K562 (cell line): ENCODE results near the gene LENEP. TPM values are rescaled to one million over a fixed set of nuclear protein-coding genes. Genes with fewer than 3 reads are reported as not detected.

Experiments
- DLX4 ChIP-seq: fragments of 250-450 bp; sonication (Bioruptor Pico); IDR thresholded peaks from 2 replicates; pipeline ENCODE4 v1.6.1; 2021; ENCODE audit warnings: mild to moderate bottlenecking
- E2F8 ChIP-seq: fragments of 450-650 bp; IDR thresholded peaks from 2 replicates; pipeline ENCODE4 v1.7.1; 2018; ENCODE audit warnings: mild to moderate bottlenecking, low read depth; ENCODE audit not compliant: partially characterized antibody
- EGR1 ChIP-seq: fragments of 450-650 bp; conservative IDR thresholded peaks from 2 replicates; pipeline ENCODE4 v1.6.1; 2017; ENCODE audit warnings: mild to moderate bottlenecking
- FOXK2 ChIP-seq, 2 experiments: fragments of 450-650 bp; IDR thresholded peaks in 1 of 2; conservative IDR thresholded peaks in 1 of 2; 2 replicates each; pipeline ENCODE4 v1.6.1; 2016; ENCODE audit warnings: low read depth in 2 of 2, mild to moderate bottlenecking in 1 of 2
- GATAD2A ChIP-seq: fragments of 450-650 bp; IDR thresholded peaks from 2 replicates; pipeline ENCODE4 v1.6.1; 2017
- HDAC1 ChIP-seq, 2 experiments: fragments of 450-650 bp; IDR thresholded peaks; 2 replicates each; pipeline ENCODE4 v1.6.1; 2016 to 2017; ENCODE audit warnings: inconsistent platforms in 1 of 2, mild to moderate bottlenecking in 1 of 2, moderate library complexity in 1 of 2
- MTA2 ChIP-seq: fragments of 450-650 bp; IDR thresholded peaks from 2 replicates; pipeline ENCODE4 v1.6.1; 2016; ENCODE audit warnings: low read depth
- PBX2 ChIP-seq, 2 experiments: IDR thresholded peaks in 1 of 2; conservative IDR thresholded peaks in 1 of 2; 2 replicates each; pipeline ENCODE4 v1.6.1; 2016; ENCODE audit warnings: low read depth in 2 of 2, mild to moderate bottlenecking in 1 of 2, missing compliant biosample characterization in 1 of 2, missing genetic modification characterization in 1 of 2, moderate library complexity in 1 of 2
- POLR2AphosphoS2 ChIP-seq: IDR thresholded peaks from 2 replicates; pipeline ENCODE4 v1.6.1; 2012; ENCODE audit warnings: low read length, improper control_type of control experiment
- POLR2G ChIP-seq: fragments of 200-400 bp; formaldehyde crosslinking; IDR thresholded peaks from 2 replicates; pipeline ENCODE4 v1.6.1; 2017; ENCODE audit warnings: low read depth, mild to moderate bottlenecking, antibody characterized with exemption, low read length, moderate library complexity
- RBM17 ChIP-seq: fragments of 200-400 bp; formaldehyde crosslinking; IDR thresholded peaks from 2 replicates; pipeline ENCODE4 v1.6.1; 2017; ENCODE audit warnings: low read depth, mild to moderate bottlenecking, low read length, borderline replicate concordance
- SMARCB1 ChIP-seq: IDR thresholded peaks from 2 replicates; pipeline ENCODE4 v1.6.1; 2011; ENCODE audit warnings: improper control_type of control experiment, low read depth; ENCODE audit not compliant: insufficient read length
- SOX6 ChIP-seq: fragments of 450-650 bp; IDR thresholded peaks from 2 replicates; pipeline ENCODE4 v1.6.1; 2014; ENCODE audit warnings: mild to moderate bottlenecking
- ZBTB9 ChIP-seq: fragments of 450-650 bp; formaldehyde crosslinking; IDR thresholded peaks from 2 replicates; pipeline ENCODE4 v1.4.0; 2020; ENCODE audit warnings: mild to moderate bottlenecking, moderate library complexity
- ZNF316 ChIP-seq: fragments of 450-650 bp; IDR thresholded peaks from 2 replicates; pipeline ENCODE4 v1.6.1; 2016
- ZNF395 ChIP-seq: fragments of 200-800 bp; sonication (Bioruptor generic); IDR thresholded peaks from 2 replicates; pipeline ENCODE4 v1.6.1; 2017; ENCODE audit warnings: missing genetic modification characterization, missing compliant biosample characterization
- polyA plus RNA-seq, 8 experiments: library from polyadenylated mRNA; depleted of rRNA in 4 of 8; stranded (reverse) in 5 of 8; unstranded in 3 of 8; fragments of >200 nt; fragmentation: Nextera tagmentation in 2 of 8; fragmentation: Illumina TruSeq in 1 of 8; extraction: Ambion mirVana in 2 of 8; extraction: Trizol in 1 of 8; gene quantifications; 2 replicates each; pipeline versions ENCODE4 v1.2.1 to v1.2.3, GENCODE V29; 2011 to 2014; ENCODE audit warnings: inconsistent platforms in 1 of 8, missing spikeins in 1 of 8
- total RNA-seq, 7 experiments: library from RNA; depleted of rRNA in 6 of 7; stranded (reverse); fragments of >200 nt in 6 of 7; fragmentation: Illumina TruSeq in 2 of 7; extraction: Trizol in 2 of 7; gene quantifications; 2 replicates each; pipeline versions ENCODE4 v1.2.1 to v1.2.3, GENCODE V29; 2011 to 2021; ENCODE audit warnings: low replicate concordance in 1 of 7

Gene LENEP
- total and polyA plus RNA-seq, 9 of the 15 experiments (the other 6 are each of a cell fraction or from before 2014, with no cell fraction given): 0.23 to 0.87 (median 0.67) TPM; not detected in 5

- peak; percentile 18 for TF ChIP-seq E2F8
- TF ChIP-seq DLX4 (CRISPR knock-in tag): no peak
- 0 out of 4 replicates have a peak, but pooled peaks of 1 of the 2 experiments have one; percentile 33 for TF ChIP-seq HDAC1 (IDR thresholded peaks at IDR 0.05)
- peak; percentile 43; the same call in 1 of the 2 replicates for TF ChIP-seq POLR2G
- 0 out of 2 replicates have a peak, but pooled peaks have one; percentile 34 for TF ChIP-seq SOX6
- TF ChIP-seq EGR1: 0 out of 2 replicates have a peak, but pooled peaks have one; percentile 10
- TF ChIP-seq RBM17: no peak
- 0 out of 2 replicates have a peak, but pooled peaks have one; percentile 16 for TF ChIP-seq ZBTB9 (CRISPR knock-in tag)
- no peak for TF ChIP-seq SMARCB1
- no peak for TF ChIP-seq MTA2
- no peak for TF ChIP-seq PBX2 (CRISPR knock-in tag; IDR thresholded peaks at IDR 0.05; ENCODE audit: low read depth)
- TF ChIP-seq PBX2 (tag; conservative IDR thresholded peaks at IDR 0.05; ENCODE audit: low read depth): no peak
- TF ChIP-seq POLR2AphosphoS2: no peak
- peak; percentile 53; the same call in 1 of the 2 replicates for TF ChIP-seq ZNF316
- TF ChIP-seq ZNF395 (CRISPR knock-in tag): 0 out of 2 replicates have a peak, but pooled peaks have one; percentile 50
- peak; percentile 18 to 33; a peak in 2 of 4 replicates for TF ChIP-seq FOXK2 (conservative IDR thresholded peaks at IDR 0.05 in 1 of 2, IDR thresholded peaks at IDR 0.05 in 1 of 2; ENCODE audit: low read depth in 2 of 2)
- 0 out of 2 replicates have a peak, but pooled peaks have one; percentile 21 for TF ChIP-seq GATAD2A
Measured at GRCh38 chr1:154993572-154994268, at the start of gene LENEP (continued).
